Epithelial cell of proximal tubule (primary cell): ENCODE measurements around the gene KRTAP5-7. TPM values are rescaled to one million over a fixed set of nuclear protein-coding genes. Genes with fewer than 3 reads are reported as not detected.

Experiments
- DNase-seq: peaks from one replicate; pipeline ENCODE4 v3.0.0-alpha.2; 2011; ENCODE audit warnings: low read depth
- H3K4me3 ChIP-seq: 2 replicates; pipeline ENCODE4 v1.5.1; 2011; ENCODE audit warnings: low read depth, mild to moderate bottlenecking, low read length
- total RNA-seq: library from RNA; depleted of rRNA; stranded (reverse); fragments of >200 nt; gene quantifications from 2 replicates; pipeline ENCODE4 v1.2.3, GENCODE V29; 2015
- TF ChIP-seq, protein P1 (sequence below): conservative IDR thresholded peaks from 2 replicates; pipeline ENCODE4 v1.5.1; 2012; ENCODE audit warnings: low read depth, mild to moderate bottlenecking, low read length

Gene KRTAP5-7
- total RNA-seq, 1 donor from 2014 or later, result not detected

DNA sequence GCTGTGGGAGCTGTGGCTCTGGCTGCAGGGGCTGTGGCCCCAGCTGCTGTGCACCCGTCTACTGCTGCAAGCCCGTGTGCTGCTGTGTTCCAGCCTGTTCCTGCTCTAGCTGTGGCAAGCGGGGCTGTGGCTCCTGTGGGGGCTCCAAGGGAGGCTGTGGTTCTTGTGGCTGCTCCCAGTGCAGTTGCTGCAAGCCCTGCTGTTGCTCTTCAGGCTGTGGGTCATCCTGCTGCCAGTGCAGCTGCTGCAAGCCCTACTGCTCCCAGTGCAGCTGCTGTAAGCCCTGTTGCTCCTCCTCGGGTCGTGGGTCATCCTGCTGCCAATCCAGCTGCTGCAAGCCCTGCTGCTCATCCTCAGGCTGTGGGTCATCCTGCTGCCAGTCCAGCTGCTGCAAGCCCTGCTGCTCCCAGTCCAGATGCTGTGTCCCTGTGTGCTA lies 21.7 kb downstream of the KRTAP5-7 start:
- no peak overlapping the region for H3K4me3 ChIP-seq
- no peak for DNase-seq
- TF ChIP-seq, protein P1, sequence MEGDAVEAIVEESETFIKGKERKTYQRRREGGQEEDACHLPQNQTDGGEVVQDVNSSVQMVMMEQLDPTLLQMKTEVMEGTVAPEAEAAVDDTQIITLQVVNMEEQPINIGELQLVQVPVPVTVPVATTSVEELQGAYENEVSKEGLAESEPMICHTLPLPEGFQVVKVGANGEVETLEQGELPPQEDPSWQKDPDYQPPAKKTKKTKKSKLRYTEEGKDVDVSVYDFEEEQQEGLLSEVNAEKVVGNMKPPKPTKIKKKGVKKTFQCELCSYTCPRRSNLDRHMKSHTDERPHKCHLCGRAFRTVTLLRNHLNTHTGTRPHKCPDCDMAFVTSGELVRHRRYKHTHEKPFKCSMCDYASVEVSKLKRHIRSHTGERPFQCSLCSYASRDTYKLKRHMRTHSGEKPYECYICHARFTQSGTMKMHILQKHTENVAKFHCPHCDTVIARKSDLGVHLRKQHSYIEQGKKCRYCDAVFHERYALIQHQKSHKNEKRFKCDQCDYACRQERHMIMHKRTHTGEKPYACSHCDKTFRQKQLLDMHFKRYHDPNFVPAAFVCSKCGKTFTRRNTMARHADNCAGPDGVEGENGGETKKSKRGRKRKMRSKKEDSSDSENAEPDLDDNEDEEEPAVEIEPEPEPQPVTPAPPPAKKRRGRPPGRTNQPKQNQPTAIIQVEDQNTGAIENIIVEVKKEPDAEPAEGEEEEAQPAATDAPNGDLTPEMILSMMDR, result no peak

DNA sequence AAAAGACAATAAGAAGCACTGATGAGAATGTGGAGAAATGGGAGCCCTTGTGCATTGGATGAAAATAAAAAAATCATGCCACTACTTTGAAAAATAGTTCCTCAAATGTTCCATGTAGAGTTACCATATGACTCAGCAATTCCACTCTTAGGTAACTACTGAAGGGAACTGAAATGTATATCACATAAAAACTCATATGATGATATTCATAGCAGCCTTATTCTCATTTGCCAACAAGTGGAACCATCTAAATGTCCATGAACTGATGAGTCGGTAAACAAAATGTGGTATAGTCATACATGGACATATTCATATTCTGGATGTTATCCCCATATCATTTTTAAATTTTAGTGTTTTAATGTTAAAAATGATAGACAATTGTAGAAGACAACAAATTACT lies 24.6 kb downstream of the KRTAP5-7 start:
- H3K4me3 ChIP-seq, result no peak overlapping the region
- TF ChIP-seq, protein P1, result no peak
- DNase-seq, result no peak

DNA sequence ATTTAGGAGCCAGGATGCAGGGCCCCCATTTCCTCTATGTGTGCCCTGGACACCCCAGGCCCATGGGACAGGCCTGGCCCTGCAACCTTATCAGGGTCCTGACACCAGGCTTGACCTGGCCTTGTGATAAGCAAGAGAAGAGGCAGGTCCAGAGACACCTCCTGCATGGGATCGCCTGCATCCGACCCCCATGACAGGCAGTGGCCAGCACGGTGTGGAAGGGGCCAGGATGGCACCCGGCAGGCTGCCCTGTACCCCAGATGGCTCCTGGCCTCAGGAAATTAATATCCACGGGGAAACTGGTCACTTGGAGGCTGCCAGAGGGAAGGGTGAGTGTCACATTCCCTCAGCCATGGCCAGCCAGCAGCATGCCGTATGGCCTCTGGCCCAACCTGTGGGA lies 27.9 kb downstream of the KRTAP5-7 start:
- H3K4me3 ChIP-seq, result no peak overlapping the region
- no peak for DNase-seq
- TF ChIP-seq, protein P1, result no peak

DNA sequence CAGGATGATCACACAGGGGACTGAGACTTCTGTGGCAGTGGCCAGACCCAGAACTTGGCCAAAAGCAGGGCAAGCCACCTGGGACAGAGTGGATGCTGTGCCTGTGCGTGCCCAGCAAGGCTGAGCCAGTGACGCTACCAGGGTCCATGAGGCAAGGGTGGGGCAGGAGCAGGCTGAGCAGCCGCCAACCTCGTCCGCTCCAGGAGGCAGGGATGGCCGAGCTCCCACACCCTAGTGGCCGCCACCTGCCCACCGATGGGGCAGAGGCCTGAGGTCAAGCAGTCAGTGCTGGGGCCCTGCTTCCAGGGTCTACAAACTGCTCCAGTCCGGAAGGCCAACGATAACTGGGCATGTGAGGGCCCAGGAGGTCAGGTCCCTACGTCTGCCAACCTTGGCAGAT lies 28.4 kb downstream of the KRTAP5-7 start:
- no peak overlapping the region for H3K4me3 ChIP-seq
- DNase-seq, result no peak
- TF ChIP-seq, protein P1, result no peak

DNA sequence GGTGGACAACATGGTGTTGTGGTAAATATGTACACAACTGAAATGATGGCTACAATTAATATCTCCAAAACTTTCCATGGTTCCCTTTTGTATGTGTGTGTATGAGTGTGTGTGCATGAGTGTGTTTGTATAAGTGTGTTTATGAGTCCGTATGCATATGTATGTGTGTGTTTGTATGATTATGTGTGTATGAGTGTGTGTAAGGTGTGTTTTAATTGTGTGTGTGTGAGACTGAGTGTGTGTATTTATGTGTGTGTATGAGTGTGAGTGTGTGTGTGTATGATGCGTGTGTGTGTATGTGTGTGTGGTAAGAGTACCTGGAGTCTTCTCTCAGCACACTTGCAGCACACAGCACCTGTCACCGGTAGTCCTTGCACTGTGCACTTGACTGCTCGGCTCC lies 29.0 kb downstream of the KRTAP5-7 start:
- TF ChIP-seq, protein P1, result no peak
- DNase-seq, result no peak

DNA sequence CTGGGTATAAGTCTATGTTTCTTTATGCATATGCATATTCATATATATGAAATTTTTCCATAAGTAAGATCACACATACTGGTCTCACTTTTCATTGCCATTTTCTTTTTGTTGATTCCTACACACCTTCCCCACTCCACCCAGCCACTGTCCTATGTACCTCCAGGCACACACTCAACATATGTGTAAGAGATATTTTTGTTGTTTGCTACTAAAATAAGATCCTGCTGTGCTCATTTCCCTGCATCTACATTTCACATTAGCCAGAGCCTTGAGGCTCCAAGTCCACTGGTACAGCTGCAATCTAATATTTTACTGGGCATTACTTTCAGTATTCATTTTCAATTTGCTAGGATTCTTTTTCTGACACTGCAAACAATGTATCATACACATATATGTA lies 30.2 kb downstream of the KRTAP5-7 start:
- no peak for DNase-seq
- H3K4me3 ChIP-seq, result no peak overlapping the region
- TF ChIP-seq, protein P1, result no peak

More for the DNA sequence above, 29.0 kb downstream of the KRTAP5-7 start:
- no peak overlapping the region for H3K4me3 ChIP-seq

DNA sequence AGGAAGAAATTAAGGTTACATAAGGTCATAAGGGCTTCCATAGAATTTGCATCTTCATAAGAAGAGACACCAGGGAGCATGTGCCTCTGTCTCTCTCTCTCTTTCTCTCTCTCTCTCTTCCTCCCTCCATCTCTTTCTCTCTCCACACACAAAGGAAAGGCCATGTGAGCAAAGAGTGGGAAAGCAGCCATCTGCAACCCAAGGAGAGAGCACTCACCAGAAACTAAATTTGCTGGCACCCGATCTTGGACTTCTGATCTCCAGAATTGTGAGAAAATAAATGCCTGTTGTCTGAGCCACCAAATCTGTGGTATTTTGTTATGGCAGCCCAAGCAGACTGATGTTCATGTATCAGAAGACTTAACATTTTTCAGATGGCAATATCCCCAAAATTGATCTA lies 31.9 kb downstream of the KRTAP5-7 start:
- TF ChIP-seq, protein P1, result no peak
- no peak for DNase-seq
- no peak overlapping the region for H3K4me3 ChIP-seq
